ENCODE data around the gene EIF4G3.

The EIF4G3 gene

DNA sequence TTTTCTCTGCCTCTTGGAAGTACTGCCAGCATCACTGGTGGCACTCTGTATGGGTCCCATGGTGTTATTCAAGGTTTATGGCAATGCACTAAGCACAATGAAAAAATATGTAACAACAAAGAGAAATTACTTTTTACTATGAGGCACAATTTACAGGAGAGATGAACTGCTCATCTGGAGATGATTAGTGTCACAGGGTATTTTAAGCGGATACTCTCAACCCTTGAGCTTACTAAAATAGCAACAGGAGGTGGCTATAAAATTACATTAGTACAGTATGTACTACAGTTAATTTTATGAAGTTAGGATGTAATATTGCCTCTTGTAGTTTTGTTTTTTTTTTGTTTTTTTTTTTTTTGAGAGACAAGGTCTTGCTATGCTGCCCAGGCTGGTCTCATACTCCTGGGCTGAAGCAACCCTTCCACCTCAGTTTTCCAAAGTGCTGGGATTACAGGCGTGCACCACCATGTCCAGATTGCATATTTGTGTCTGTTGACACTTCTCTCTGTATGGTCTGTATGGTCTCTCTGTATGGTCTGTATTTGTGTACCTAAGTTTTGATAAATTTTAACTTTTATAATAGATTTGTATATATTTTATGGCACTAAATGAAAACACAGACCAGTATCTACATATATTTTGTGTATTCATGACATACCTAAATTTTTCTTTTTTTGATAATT lies 214.0 kb downstream of the EIF4G3 start:
- TF ChIP-seq, protein P1, sequence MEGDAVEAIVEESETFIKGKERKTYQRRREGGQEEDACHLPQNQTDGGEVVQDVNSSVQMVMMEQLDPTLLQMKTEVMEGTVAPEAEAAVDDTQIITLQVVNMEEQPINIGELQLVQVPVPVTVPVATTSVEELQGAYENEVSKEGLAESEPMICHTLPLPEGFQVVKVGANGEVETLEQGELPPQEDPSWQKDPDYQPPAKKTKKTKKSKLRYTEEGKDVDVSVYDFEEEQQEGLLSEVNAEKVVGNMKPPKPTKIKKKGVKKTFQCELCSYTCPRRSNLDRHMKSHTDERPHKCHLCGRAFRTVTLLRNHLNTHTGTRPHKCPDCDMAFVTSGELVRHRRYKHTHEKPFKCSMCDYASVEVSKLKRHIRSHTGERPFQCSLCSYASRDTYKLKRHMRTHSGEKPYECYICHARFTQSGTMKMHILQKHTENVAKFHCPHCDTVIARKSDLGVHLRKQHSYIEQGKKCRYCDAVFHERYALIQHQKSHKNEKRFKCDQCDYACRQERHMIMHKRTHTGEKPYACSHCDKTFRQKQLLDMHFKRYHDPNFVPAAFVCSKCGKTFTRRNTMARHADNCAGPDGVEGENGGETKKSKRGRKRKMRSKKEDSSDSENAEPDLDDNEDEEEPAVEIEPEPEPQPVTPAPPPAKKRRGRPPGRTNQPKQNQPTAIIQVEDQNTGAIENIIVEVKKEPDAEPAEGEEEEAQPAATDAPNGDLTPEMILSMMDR (IDR thresholded peaks at IDR 0.05): no peak
- DNase-seq (ENCODE audit: low spot score): no peak
- Histone ChIP-seq H3K4me3 (no peak overlapping the region), H3K27ac (no peak overlapping the region)

DNA sequence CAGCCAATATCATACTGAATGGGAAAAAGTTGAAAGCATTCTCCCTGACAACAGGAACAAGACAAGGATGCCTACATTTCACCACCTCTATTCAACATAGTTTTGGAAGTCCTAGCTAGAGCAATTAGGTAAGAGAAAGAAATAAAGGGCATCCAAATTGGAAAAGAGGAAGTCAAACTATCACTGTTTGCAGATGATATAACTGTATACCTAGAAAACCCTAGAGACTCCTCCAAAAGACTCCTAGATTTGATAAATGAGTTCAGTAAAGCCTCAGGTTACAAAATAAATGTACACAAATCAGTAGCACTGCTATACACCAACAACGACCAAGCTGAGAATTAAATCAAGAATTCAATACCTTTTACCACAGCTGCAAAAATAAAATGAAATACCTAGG lies 218.3 kb downstream of the EIF4G3 start:
- no peak overlapping the region for H3K27ac ChIP-seq

DNA sequence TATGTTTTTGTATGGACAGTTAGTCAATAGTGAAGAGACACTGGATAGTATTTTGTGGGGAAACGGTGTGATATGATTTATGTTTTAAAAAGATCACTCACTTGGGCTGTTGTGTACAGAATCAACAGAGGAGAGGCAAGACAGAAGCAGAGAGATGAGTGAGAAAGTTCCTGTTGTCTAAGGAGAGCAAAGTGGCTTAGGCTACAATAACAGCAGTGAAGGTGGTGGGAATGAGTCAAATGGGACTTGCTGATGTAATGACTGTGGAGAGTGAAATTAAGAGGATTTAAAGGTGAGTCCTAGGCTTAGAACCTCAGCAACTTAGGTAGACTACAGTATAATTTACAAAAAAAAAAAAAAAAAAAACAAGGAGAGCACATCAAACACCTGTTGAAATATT lies 220.4 kb downstream of the EIF4G3 start:
- Histone ChIP-seq H3K4me3 (no peak overlapping the region), H3K27ac (no peak overlapping the region)
- TF ChIP-seq, protein P1 (IDR thresholded peaks at IDR 0.05): no peak
- no peak for DNase-seq (ENCODE audit: low spot score)

More for the DNA sequence above, 218.3 kb downstream of the EIF4G3 start:
- TF ChIP-seq, protein P1 (IDR thresholded peaks at IDR 0.05): no peak
- DNase-seq (ENCODE audit: low spot score): no peak
- H3K4me3 ChIP-seq: no peak overlapping the region

DNA sequence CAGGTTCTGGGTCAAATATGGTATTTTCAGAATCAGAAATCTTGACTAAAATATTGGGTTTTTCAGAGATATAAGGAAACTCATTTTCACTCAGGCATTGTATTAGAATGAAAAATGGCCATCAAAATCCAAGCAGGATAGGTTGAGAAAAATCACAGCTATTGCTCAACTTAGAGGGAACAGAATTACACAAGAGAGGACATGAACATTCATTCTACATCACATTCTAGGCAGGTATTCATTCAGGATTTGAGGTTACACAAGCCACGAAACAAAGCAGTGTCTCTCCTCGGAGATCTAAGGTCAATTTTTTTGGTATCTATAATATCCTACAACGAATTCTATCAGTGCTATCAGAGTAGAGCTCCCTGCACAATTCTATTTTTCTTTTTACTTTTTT lies 226.0 kb downstream of the EIF4G3 start:
- TF ChIP-seq, protein P1 (IDR thresholded peaks at IDR 0.05): no peak
- no peak for DNase-seq (ENCODE audit: low spot score)
- Histone ChIP-seq H3K27ac (no peak overlapping the region), H3K4me3 (no peak overlapping the region)

DNA sequence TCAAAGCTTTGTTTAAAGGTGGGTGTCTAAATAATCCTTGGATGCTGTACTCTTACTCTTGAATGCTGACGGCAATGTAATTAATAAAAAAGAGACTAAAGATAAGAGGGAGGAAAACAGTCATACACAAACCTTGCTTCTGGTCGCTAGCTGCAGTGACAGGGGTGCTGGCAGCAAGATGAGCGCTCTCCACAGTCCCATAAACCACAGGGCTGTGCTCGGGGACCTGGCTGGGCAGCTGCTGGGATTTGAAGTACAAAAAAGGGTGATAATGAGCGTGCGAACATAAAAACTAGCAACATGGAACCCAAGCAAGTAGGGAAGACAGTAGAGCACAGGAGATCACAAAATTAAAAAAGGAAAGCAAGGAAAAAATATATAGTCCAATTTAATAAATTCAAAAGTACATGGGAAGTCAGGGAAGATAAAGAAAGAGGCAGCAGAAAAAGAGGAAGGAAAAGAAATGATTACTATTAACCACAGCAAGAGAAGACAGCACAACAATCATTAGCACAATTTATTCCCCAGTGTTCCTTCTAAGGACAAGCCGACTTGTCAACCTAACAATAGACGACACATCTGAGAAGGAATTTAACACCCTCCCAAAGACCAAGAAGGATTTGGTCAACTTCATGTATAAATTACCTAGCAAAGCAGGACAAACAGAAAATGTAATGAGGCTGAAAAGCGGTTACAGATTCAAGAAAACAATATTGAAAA lies 226.7 kb downstream of the EIF4G3 start:
- TF ChIP-seq, protein P1 (IDR thresholded peaks at IDR 0.05): no peak
- Histone ChIP-seq H3K4me3 (no peak overlapping the region), H3K27ac (no peak overlapping the region)
- no peak for DNase-seq (ENCODE audit: low spot score)

DNA sequence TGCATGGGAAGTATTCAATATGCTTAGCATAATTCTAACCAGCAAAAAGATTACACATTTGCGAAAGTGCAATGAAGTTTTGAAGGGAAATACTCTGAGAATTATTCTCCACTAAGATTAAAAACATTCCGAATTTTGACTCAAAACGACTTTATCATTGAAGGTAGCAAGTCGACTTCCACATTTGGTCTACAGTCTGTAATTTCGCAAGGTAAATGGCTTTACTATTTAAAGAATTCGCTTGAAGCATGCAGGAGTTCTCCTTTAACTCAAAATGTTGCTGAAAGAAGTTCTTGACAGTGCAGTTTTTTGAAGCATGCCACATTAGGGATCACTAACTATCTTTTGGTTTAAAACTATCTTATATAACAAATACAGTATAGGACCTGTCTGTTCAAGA lies 228.6 kb downstream of the EIF4G3 start:
- TF ChIP-seq, protein P1 (IDR thresholded peaks at IDR 0.05): no peak
- no peak overlapping the region for H3K27ac ChIP-seq
- no peak overlapping the region for H3K4me3 ChIP-seq
- no peak for DNase-seq (ENCODE audit: low spot score)

DNA sequence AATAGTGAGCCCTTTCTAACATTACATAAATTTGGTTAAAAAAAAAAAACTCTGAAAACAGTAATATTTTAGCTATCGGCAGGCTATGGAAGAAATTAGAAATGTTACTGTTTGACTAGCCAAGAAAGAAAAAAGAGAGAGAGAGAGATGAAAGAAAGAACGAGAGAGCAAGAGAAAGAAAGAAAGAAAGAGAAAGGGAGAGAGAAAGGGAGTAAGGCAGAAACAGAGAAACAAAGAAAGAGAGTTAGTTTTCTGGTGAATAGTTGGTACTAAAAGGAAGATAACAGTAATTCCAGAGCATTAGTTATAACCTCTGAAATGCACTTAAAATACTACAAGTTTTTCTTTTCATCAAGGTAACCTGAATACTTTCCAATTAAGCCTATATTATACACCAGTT lies 229.3 kb downstream of the EIF4G3 start:
- Histone ChIP-seq H3K27ac (no peak overlapping the region), H3K4me3 (no peak overlapping the region)
- no peak for DNase-seq (ENCODE audit: low spot score)
- TF ChIP-seq, protein P1 (IDR thresholded peaks at IDR 0.05): no peak
